Lung microvascular endothelial cell (primary cell): ENCODE data around the gene PURB. TPM values are rescaled to one million over a fixed set of nuclear protein-coding genes. Genes with fewer than 3 reads are reported as not detected.
"Not testable (repeated sequence)": the region's sequence is repeated elsewhere in the genome, so short reads cannot be mapped to it uniquely, and the experiment has no call there.

Source experiments
- DNase-seq, 2 donors: peaks; one replicate each; pipeline versions ENCODE4 v3.0.0 to v3.0.0-alpha.2; 2010; ENCODE audit warnings: low read depth in 2 of 2
- total RNA-seq: library from RNA; depleted of rRNA; stranded (reverse); fragments of >200 nt; gene quantifications from 2 replicates; pipeline ENCODE4 v1.2.1, GENCODE V29; 2014

PURB gene
- total RNA-seq = 12.0 and 14.7 TPM in 2 replicates

GRCh38 chr7:44885394-44886317, at the start of gene PURB:
Gene PURB, minus strand, starts transcription at chr7:44885530. Its CDS starts 182 bp downstream, at chr7:44885348.
- peak; percentile 98 for DNase-seq

GRCh38 chr7:44935016-44935415, 49.7 kb upstream of the PURB start:
- no peak for DNase-seq

GRCh38 chr7:44934510-44934909, 49.2 kb upstream of the PURB start:
- not testable (repeated sequence) for DNase-seq

GRCh38 chr7:44930921-44931320, 45.6 kb upstream of the PURB start:
- DNase-seq = no peak

GRCh38 chr7:44922351-44922694, 37.0 kb upstream of the PURB start:
- no peak for DNase-seq

- peak; percentile 77 to 87 for DNase-seq
Measured at GRCh38 chr7:44921607-44922350, 36.4 kb upstream of the PURB start.

GRCh38 chr7:44920119-44920518, 34.8 kb upstream of the PURB start:
- no peak for DNase-seq

- no peak for DNase-seq
Measured at GRCh38 chr7:44918029-44918428, 32.7 kb upstream of the PURB start.

- no peak for DNase-seq
Measured at GRCh38 chr7:44917465-44917864, 32.1 kb upstream of the PURB start.

- no peak for DNase-seq
Measured at GRCh38 chr7:44914992-44915607, 29.8 kb upstream of the PURB start.

- DNase-seq = peak in 1 of 2 donors; percentile 55
Measured at GRCh38 chr7:44912775-44913347, 27.5 kb upstream of the PURB start.

GRCh38 chr7:44911911-44912310, 26.6 kb upstream of the PURB start:
- DNase-seq = peak in 1 of 2 donors; percentile 11

- no peak for DNase-seq
Measured at GRCh38 chr7:44909596-44910389, 24.5 kb upstream of the PURB start.

- no peak for DNase-seq
Measured at GRCh38 chr7:44906965-44907364, 21.6 kb upstream of the PURB start.

GRCh38 chr7:44905002-44905635, 19.8 kb upstream of the PURB start:
- DNase-seq = no peak

- no peak for DNase-seq
Measured at GRCh38 chr7:44899443-44899842, 14.1 kb upstream of the PURB start.

GRCh38 chr7:44898039-44898438, 12.7 kb upstream of the PURB start:
- DNase-seq = no peak

GRCh38 chr7:44897309-44897708, 12.0 kb upstream of the PURB start:
- DNase-seq = no peak

- no peak for DNase-seq
Measured at GRCh38 chr7:44894888-44895580, 9.7 kb upstream of the PURB start.

- no peak for DNase-seq
Measured at GRCh38 chr7:44893710-44894234, 8.4 kb upstream of the PURB start.
